HG03045 (cell line): Measurements from ENCODE around the gene CAPN14.

Experiments used
- ATAC-seq: cut with Tn5 transposase; IDR thresholded peaks from one replicate; pipeline ENCODE4 v1.9.1; 2021; ENCODE audit warnings: mild to moderate bottlenecking, moderate library complexity; ENCODE audit not compliant: unreplicated experiment

The CAPN14 gene

GRCh38 chr2:31147645-31148044 lies 69.7 kb downstream of the CAPN14 start:
- ATAC-seq, result no peak

GRCh38 chr2:31142110-31142509 lies 75.2 kb downstream of the CAPN14 start:
- ATAC-seq, result no peak

DNA sequence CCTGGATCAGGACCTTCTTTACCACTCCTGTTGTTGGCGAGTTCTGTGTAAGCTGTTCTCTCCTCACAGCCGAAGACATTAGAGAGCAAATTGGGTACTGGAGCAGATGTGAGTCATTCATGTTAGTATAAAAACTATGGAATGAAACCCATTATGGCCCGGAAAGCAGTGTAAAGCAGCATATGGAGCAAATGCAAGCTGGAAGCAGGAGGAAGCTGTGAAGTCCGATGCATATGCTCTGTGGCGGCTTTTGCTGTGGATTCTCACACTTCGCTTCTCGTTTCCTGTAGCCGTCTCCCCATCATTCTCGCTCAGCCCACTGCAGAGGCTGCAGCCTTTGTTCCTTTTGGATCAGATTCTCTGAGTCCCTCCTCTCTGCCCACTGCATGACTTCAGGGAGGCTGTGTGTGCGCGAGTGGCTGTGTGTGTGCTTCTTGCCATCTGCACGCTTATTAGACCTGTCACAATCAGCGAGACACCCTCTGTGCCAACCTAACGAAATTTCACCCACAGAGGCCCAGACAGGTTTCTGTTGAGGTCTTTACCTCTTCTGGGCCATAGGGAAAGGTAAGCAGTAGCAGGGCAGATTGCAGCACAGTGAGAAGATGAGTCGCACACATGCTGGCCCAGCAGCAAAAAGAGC lies 75.8 kb downstream of the CAPN14 start:
- ATAC-seq, result no peak

DNA sequence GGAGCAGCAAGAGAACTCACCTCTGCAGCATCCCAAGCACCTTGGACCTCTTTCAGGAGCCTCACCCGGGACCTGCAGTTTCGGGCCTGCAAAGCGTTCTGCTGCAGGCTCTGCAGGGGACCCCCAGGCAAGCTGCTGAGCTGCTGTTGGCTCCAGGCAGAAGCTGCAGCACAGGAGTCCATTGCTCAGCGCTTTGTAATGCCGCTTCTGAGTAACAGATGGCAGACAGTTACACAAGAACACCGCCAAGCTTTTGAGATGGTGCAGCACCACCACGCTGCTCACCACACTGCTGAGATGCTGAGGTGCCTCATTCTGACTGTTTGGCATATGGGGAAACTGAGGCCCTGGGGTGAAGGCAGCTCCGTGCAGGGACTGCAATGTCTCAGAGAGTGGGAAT lies 77.2 kb downstream of the CAPN14 start:
- ATAC-seq, result no peak

DNA sequence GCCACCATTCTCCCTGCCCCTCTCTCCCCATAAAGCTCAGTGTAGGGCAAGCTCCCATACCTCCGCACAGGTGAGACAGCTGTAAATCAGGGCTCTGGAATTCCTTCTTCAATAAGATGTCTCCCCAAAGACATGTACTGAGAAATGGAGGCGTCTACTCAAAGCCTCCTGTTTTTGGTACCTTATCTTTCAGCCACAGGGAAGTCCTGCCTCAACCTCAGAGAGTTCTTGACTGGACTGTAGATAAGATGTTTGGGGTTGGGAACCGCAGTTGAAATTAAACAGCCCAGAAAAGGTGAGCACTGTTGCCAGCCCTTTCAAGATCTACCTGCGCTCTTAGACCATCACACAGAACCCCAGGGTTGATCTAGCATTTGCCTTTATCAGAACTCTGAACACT lies 77.6 kb downstream of the CAPN14 start:
- ATAC-seq, result no peak

GRCh38 chr2:31138037-31138962 lies 79.0 kb downstream of the CAPN14 start, which contains the start of gene GALNT14:
TSS of gene GALNT14 (minus strand) at chr2:31138440. CDS start at chr2:31138086, 354 bp downstream.
- ATAC-seq, result no peak

DNA sequence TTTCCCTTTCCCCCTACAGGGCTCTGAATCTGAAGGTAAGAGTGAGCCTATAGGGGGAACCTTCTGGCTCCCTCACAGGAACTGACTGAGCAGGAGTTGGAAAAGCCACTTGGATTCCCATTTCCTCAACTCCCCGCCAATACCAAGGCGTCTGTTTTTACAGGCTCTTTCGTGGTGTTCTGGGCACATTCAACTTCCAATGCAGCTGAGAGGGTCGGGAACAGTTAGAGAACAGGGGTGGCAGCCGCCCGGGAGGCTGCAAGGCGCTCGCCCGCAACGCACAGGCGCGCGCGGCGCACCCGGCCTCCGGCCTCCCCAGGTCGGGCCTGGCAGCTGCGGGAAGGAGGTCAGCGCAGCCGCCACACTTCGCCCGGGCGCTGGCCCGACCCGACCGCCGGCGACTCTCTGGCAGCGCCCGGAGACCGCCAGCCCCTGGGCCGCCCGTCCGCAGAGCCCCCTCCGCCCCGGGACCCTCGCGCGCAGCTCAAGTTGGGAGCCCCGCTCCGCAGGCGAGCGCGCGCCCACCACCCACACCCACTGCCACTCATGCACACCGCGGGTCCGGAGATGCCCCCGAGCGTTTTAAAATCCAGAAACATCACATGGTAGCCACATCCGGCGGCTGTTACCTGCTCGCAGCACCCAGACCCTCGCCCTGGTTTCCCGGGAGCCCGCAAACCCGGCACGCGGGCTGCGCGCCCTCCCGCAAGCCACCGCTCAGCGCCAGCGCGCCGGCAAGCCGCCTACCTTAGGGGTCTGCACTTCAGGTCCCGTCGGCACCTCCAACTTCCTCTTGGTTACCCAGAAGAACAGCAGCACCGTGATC lies 79.9 kb downstream of the CAPN14 start:
- no peak for ATAC-seq

DNA sequence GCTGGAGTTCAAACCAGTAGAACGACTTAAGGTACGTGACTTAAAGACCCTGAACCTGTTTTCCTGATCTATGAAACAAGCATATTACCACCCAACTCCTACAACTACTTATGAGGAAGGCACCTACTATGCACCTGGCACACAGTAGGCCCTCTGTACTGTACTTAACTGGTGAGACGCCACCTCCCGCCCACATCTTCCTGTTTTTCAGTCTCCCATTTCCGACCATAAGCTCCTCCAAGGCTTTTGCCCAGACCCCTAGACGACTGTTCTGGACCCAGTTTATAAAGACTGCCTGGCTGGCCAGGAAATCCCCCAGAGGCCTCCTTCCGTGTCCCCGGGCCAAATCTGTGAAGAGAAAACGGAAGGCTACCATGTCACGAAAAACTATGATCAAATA lies 80.6 kb downstream of the CAPN14 start:
- ATAC-seq, result no peak

DNA sequence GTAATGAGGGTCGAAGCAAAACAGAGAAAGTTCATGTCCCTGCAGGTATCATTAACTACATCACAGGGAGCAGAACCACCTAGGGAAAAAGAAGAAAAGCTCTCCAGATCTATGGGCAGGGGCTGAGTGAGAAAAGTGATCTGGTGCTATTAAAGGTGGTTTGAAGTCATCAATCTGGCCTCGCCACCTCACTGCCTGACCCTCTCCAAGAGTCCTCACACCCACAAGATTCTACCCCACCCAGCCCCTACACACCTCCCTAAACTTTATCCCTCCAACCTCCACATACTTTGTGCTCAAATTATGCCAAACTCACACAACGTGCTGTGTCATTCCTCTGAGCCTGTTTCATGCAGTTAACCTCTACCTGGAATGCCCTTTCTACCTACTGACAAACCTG lies 81.3 kb downstream of the CAPN14 start:
- no peak for ATAC-seq

- no peak for ATAC-seq
Measured at GRCh38 chr2:31134480-31134879, 82.8 kb downstream of the CAPN14 start.

DNA sequence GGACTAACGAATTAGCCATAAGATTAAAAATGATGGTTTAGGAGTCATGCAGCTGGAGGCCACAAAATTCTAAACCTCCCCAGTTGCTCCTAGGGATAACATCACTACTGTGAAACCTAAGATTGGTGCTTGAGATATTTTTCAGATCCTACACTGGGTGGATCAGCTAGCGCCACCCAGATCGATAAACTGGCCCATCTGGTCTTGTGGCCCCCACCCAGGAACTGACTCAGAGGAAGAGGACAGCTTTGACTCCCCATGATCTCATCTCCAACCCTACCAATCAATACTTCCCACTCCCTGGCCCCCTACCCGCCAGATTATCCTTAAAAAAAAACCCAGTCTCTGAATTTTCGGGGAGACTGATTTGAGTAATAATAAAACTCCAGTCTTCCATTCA lies 84.5 kb downstream of the CAPN14 start:
- ATAC-seq, result no peak

DNA sequence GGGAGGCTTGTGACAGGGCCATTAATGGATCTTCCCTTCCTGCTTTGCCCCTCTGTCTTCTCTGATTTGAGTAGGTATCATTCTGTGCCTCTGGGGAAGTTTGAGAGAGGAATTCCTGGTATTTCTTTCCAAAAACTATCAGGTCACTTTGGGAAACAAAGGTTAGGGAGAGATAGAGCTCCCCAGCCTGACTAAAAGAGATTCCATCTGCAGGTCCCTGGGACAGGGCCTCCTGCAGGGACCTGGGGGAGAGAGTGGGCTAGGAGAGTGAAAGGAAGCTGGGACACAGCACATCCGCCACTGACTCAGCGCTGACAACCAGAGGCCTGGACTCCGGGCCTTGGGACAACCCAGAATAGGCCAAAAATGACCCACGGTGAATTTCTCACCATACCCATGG lies 85.4 kb downstream of the CAPN14 start:
- ATAC-seq, result no peak

GRCh38 chr2:31129375-31130171 lies 87.7 kb downstream of the CAPN14 start:
- ATAC-seq, result no peak

- ATAC-seq, result no peak
Measured at GRCh38 chr2:31127931-31128330, 89.4 kb downstream of the CAPN14 start.

- ATAC-seq, result no peak
Measured at GRCh38 chr2:31125918-31126695, 91.2 kb downstream of the CAPN14 start.

GRCh38 chr2:31124904-31125303 lies 92.4 kb downstream of the CAPN14 start:
- ATAC-seq, result no peak
